A673 (cell line): ENCODE results near the gene CCDC59.
"Not testable (repeated sequence)": the region's sequence is repeated elsewhere in the genome, so short reads cannot be mapped to it uniquely, and the experiment has no call there.

Experiments used
- EZH2 ChIP-seq: fragments of 200-600 bp; sonication (generic); IDR thresholded peaks from 2 replicates; pipeline ENCODE4 v1.6.1; 2017; ENCODE audit warnings: borderline replicate concordance, low read depth, mild to moderate bottlenecking, mixed read lengths, antibody characterized with exemption, low read length; ENCODE audit not compliant: poor library complexity, severe bottlenecking
- TF ChIP-seq, protein P1 (sequence below): fragments of 300-800, 200-600 bp; sonication (generic); conservative IDR thresholded peaks from 2 replicates; pipeline ENCODE4 v1.5.1; 2017; ENCODE audit warnings: low read depth, mild to moderate bottlenecking, antibody characterized with exemption, low read length, moderate library complexity, mixed read lengths

DNA sequence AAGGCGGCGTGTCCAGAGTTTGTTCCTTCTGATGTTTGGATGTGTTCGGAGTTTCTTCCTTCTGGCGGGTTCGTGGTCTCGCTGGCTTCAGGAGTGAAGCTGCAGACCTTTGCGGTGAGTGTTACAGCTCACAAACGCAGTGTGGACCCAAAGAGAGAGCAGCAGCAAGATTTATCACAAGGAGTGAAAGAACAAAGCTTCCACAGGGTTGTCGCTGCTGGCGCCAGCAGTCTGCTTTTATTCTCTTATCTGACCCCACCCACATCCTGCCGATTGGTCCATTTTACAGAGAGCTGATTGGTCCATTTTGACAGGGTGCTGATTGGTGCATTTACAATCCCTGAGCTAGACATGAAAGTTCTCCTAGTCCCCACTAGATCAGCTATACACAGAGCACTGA is 2.6 kb upstream of the CCDC59 start:
- TF ChIP-seq, protein P1, sequence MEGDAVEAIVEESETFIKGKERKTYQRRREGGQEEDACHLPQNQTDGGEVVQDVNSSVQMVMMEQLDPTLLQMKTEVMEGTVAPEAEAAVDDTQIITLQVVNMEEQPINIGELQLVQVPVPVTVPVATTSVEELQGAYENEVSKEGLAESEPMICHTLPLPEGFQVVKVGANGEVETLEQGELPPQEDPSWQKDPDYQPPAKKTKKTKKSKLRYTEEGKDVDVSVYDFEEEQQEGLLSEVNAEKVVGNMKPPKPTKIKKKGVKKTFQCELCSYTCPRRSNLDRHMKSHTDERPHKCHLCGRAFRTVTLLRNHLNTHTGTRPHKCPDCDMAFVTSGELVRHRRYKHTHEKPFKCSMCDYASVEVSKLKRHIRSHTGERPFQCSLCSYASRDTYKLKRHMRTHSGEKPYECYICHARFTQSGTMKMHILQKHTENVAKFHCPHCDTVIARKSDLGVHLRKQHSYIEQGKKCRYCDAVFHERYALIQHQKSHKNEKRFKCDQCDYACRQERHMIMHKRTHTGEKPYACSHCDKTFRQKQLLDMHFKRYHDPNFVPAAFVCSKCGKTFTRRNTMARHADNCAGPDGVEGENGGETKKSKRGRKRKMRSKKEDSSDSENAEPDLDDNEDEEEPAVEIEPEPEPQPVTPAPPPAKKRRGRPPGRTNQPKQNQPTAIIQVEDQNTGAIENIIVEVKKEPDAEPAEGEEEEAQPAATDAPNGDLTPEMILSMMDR: not testable (repeated sequence)
- TF ChIP-seq EZH2: not testable (repeated sequence)
